Measurements from ENCODE around the gene PLCH2. TPM values are rescaled to one million over a fixed set of nuclear protein-coding genes. Genes with fewer than 3 reads are reported as not detected.

Gene PLCH2
- total RNA-seq, 4 donors from 2014 or later, result 83.3 to 324 (median 130) TPM

GRCh38 chr1:2460996-2461751 lies 14.9 kb upstream of the PLCH2 start:
- Histone ChIP-seq H3K4me3 (no peak overlapping the region), H3K4me1 (peaks cover 8% of the 10 kb centered on the region), H3K27me3 (peaks cover 47% of the 10 kb centered on the region), H3K9me3 (no peaks in the 10 kb centered on the region), H3K27ac (no peak overlapping the region), H3K36me3 (no peaks in the 10 kb centered on the region)
- WGBS, result 68% methylated on average over 11 of the region's 18 CpGs
- TF ChIP-seq EP300 (IDR thresholded peaks at IDR 0.05) (no peak), CTCF (IDR thresholded peaks at IDR 0.05) (no peak), POLR2A (IDR thresholded peaks at IDR 0.05) (no peak), POLR2AphosphoS5 (IDR thresholded peaks at IDR 0.05) (no peak)
- DNase-seq (ENCODE audit: low spot score in 2 of 2), result no peak

DNA sequence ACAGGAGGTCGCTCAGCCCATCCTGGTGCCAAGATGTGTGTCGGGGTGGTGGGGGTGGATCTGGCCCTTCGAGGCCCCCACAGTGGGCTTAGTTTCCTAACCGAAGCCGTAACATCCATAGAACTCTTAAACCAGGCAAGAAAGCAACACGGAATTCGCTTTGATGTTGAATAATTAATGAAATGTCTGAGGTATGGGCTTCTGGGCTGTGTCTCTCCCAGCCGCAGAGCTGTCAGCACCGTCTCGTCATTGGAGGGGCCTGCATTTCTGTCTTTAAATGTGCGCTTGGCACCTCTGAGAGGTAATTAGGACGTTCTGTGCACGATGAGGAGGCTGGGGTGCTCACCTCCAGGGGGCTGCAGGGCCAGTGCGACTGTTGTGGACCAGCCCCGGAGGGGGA lies 13.3 kb upstream of the PLCH2 start:
- H3K27me3 ChIP-seq, result peaks cover 56% of the 10 kb centered on the region
- no peak for DNase-seq (ENCODE audit: low spot score in 2 of 2)
- TF ChIP-seq EP300 (IDR thresholded peaks at IDR 0.05), result no peak
- TF ChIP-seq POLR2A (IDR thresholded peaks at IDR 0.05), result no peak
- TF ChIP-seq CTCF (IDR thresholded peaks at IDR 0.05), result no peak
- no peak for TF ChIP-seq POLR2AphosphoS5 (IDR thresholded peaks at IDR 0.05)
- H3K4me1 ChIP-seq, result peaks cover 22% of the 10 kb centered on the region
- WGBS, result 62% methylated on average over 15 of the region's 15 CpGs
- H3K27ac ChIP-seq, result no peak overlapping the region
- H3K9me3 ChIP-seq, result no peaks in the 10 kb centered on the region
- H3K36me3 ChIP-seq, result no peaks in the 10 kb centered on the region
- H3K4me3 ChIP-seq, result no peak overlapping the region

DNA sequence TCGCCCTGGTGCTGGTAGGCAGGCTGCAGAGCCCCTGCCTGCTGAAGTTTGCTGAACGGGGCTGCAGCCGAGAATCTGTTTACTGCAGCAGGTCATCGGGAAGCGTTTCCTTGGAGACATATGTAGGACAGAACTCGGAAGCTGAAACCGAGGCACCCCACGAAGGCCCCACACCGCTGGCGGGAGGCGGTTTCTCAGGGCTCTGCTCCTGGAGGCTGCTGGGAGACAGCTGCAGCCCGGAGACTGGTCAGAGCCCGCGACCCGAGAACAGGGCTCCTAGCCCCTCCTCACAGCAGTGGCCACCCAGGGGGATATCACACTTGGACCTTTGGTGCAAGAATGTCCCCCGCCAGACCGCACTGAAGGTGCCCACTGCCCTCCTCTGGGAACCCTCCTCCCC lies 12.7 kb upstream of the PLCH2 start:
- WGBS, result 65% methylated on average over 16 of the region's 17 CpGs
- Histone ChIP-seq H3K27me3 (peaks cover 62% of the 10 kb centered on the region), H3K27ac (no peak overlapping the region), H3K9me3 (no peaks in the 10 kb centered on the region), H3K4me3 (no peak overlapping the region), H3K36me3 (no peaks in the 10 kb centered on the region), H3K4me1 (peaks cover 22% of the 10 kb centered on the region)
- DNase-seq (ENCODE audit: low spot score in 2 of 2), result no peak
- TF ChIP-seq POLR2A (IDR thresholded peaks at IDR 0.05), result no peak
- TF ChIP-seq EP300 (IDR thresholded peaks at IDR 0.05), result no peak
- no peak for TF ChIP-seq CTCF (IDR thresholded peaks at IDR 0.05)
- TF ChIP-seq POLR2AphosphoS5 (IDR thresholded peaks at IDR 0.05), result no peak

GRCh38 chr1:2465371-2466269 lies 10.5 kb upstream of the PLCH2 start:
- Histone ChIP-seq H3K4me1 (peaks cover 19% of the 10 kb centered on the region), H3K27ac (no peak overlapping the region), H3K4me3 (no peak overlapping the region), H3K36me3 (no peaks in the 10 kb centered on the region), H3K27me3 (peaks cover 84% of the 10 kb centered on the region), H3K9me3 (no peaks in the 10 kb centered on the region)
- no peak for DNase-seq (ENCODE audit: low spot score in 2 of 2)
- WGBS, result 67% methylated on average over 28 of the region's 33 CpGs
- TF ChIP-seq CTCF (IDR thresholded peaks at IDR 0.05) (no peak), EP300 (IDR thresholded peaks at IDR 0.05) (no peak), POLR2AphosphoS5 (IDR thresholded peaks at IDR 0.05) (no peak), POLR2A (IDR thresholded peaks at IDR 0.05) (no peak)

- TF ChIP-seq POLR2AphosphoS5 (IDR thresholded peaks at IDR 0.05) (no peak), CTCF (IDR thresholded peaks at IDR 0.05) (no peak), EP300 (IDR thresholded peaks at IDR 0.05) (no peak)
- Histone ChIP-seq H3K36me3 (no peaks in the 10 kb centered on the region), H3K27me3 (peaks cover 91% of the 10 kb centered on the region), H3K4me1 (peaks cover 19% of the 10 kb centered on the region), H3K4me3 (no peak overlapping the region), H3K27ac (no peak overlapping the region), H3K9me3 (no peaks in the 10 kb centered on the region)
- WGBS, result no CpG with 5 or more reads among the region's 12 CpGs
- DNase-seq (ENCODE audit: low spot score in 2 of 2), result no peak
Observed at GRCh38 chr1:2466270-2466665, 9.8 kb upstream of the PLCH2 start.
